ENCODE results near the gene OR1I1.

Gene OR1I1

DNA sequence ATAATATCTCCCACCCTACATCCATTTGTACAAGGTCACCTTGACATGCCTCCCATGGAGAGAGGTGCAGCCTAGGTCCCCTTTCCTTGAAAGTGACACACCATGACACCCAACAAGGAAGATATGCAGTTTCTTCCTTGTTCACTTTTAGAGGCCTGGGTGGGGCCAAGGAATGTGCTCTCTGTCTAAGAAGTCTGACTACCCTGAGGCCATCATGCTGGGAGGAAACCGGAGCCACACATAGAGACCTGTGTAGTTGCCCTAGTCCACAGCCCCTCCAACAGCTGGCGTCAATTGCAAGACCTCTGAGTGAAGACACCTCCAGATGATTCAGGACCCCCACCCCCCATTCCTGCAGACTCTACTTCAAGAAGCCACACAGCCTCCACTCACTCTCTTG, 36.2 kb downstream of the OR1I1 start:
- DNase-seq (ENCODE audit: low read depth in 2 of 2), result no peak

DNA sequence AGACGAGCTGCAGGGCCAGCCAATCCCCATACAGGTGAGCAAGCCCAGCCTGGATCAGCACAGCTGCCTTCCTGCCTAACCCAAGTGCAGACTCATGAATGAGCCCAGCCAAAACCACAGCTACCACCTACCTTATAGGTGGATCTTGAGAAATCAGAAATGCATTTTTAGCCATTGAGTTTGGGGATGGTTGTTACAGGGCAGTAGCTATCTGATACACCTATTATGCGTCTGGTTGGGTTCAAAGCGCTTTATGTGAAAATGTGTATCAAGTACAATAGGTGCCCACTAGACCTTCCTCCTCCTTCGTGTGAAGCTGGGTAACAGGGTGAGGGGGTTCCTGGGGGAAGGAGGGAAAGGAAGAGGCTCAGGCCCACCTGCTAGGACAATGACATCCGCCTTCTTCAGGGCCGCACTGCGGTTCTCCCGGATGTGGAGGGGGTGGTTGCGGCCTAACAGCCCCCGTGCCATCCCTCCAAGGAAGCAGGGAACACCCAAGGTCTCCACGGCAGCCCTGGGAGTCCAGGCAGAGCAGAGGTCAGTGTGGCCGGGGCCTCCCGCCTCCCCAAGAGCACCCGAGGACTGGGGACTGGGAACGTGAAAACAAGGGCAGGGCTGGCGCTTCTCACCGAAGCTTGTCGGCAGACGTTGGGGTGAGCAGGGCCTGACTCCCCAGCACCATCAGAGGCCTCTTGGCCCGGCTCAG, 36.9 kb downstream of the OR1I1 start:
- DNase-seq (ENCODE audit: low read depth in 2 of 2), result no peak

DNA sequence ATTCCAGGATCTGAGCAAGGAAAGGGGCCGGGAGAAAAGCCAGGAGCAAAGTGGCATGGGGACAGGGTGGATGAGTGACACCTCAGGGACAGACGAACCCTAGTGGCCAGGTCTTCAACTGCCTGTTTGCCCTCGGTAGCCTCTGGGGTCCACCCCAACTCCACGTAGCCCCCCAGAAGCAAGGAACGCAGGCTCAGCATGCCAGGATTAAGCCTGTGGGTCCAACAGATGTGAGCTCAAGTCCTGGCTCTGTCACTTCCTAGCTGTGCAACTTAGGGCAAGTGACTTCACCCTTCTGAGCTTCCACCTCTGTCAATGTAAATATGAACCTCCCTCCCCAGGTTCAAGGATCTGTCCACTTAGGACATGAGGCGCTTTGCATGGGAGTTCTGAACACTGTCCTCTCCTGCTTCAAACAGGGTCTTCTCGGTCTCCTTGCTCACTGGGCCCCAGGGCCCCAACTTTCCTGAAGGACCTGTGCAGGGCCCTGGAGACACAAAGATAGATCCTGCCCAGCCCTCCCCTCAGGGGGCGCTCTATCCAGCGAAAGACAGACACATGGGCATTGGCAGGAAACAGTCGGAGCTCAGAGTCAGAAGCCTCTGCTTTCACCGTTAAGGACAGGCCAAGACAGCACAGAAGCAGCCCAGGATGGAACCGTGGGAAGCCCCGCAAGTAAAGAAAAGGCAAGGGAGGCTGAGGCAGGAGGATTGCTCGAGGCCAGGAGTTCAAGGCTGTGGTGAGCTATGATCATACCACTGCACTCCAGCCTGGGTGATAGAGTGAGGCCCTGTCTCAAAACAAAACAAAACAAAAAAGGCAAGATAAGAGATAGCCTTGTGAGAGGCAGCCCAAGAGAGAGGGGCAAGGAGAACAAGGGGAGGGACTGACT, 38.4 kb downstream of the OR1I1 start:
- DNase-seq (ENCODE audit: low read depth in 2 of 2), result no peak

DNA sequence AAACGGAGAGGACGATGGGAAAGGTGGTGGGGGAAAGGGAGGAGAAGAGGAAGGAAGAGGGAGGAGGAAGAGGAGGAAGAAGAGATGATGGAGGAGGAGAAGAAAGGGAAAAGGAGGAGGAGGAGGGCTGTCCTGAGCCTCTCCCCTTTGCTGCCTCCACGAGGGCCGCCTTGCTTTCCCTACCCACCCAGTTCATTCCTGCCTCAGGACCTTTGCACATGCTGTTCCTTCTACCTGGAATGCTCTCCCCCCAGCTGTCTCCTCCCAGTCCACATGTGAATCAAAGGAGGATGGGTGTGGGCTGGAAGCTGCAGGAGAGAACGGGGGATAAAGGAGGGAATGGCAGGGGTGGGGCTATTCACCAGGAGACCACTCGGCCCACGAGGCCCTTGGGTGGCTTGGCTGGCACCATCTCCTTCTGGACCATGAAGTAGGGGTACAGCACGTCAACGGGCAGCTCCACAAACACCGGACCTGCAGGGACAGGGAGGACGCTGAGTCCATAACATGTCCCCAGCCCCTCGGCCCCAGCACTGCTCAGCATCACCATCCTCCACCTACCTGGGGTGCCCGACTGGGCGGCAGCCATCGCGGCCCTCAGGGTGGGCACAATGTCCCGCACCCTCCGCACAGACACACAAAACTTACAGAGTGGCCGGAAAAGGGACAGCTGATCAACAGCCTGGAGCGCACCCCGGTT, 40.5 kb downstream of the OR1I1 start:
- DNase-seq (ENCODE audit: low read depth in 2 of 2), result no peak

DNA sequence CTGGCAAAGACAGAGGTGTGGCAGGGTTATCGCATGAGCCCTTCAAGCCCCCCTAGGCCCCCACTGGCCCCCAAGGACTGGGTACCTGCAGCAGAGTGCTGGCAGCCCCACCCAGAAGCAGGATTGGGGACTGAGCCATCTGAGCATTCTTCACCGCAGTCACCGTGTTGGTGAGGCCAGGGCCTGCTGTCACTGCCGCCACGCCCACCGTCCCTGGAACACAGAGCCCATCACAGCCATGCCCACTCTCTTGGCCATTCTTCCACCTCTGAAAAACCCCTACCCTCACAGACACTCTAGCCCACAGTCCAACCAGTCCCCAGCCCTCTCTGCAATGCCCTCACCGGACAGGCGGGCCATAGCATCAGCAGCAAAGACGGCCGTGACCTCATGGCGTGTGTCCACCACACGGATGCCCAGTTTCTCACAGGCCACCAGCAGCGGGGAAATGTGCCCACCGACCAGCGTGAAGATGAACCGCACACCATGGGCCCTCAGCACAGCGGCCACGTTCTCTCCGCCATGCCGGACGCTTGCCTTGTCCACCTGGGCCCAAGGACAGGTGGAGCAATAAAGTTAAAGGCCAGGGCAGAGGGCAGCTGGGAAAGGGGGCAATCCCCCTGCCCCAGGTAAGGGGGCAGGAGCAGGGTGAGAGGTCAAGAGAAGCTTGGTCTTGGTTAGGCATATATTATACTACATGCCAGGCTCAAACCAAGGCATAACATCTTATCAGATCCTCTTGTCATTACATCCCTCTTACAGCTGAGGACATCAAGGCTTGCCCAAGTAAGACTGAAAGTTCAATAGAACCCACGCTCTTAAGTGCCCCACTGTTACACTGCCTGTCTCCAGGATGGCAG, 41.2 kb downstream of the OR1I1 start:
- no peak for DNase-seq (ENCODE audit: low read depth in 2 of 2)

DNA sequence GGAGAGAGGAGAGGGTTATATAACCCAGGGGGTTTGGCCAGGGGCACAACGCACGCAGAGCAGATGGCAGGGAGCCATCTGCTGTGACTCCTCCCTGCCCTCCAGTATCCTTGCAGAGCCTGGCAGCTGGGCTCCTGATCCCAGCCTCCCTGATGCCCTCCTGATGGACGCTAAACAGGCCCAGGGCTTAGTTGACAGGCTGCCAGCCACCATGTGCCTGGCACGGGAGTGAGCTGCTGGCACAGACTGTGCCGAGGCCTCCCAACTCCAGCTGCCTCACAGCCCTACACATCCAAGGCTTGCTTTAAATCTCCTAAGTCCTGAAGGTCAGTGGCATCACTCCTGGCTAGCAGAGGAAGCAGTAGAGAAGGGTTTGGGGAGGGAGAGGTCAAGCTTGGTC, 41.9 kb downstream of the OR1I1 start:
- no peak for DNase-seq (ENCODE audit: low read depth in 2 of 2)

DNA sequence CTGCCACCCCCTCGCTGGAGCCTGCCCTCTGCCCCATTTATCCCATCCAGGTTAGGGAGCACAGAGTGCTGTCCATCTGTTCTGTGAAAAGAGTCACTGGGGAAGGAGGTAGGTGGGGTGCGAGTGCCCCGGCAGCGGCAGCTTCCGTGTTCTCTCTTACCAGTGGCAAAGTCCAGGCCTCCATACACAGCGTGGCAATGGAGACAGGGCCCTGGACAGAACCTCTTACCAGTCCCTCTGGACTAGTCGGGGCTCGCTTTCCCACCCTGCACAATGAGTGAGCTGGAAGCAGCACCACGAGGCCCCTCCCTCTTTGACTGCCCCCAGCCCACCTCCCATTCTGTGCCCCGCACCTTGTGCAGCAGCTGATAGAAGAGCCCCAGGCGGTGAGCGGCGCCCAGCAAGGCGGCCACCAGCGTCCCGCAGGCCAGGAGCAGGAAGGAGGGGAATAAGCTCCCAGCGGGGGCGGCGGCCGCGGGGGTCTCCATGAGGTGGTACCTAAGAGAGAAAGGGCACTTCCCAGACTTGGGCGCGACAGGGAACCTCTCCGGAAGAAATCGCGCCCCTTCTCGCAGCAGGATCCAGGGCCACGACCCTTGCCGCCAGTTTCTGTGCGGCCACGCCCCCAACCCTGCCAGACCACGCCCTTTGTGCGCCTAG, 42.7 kb downstream of the OR1I1 start:
- DNase-seq (ENCODE audit: low read depth in 2 of 2), result no peak

DNA sequence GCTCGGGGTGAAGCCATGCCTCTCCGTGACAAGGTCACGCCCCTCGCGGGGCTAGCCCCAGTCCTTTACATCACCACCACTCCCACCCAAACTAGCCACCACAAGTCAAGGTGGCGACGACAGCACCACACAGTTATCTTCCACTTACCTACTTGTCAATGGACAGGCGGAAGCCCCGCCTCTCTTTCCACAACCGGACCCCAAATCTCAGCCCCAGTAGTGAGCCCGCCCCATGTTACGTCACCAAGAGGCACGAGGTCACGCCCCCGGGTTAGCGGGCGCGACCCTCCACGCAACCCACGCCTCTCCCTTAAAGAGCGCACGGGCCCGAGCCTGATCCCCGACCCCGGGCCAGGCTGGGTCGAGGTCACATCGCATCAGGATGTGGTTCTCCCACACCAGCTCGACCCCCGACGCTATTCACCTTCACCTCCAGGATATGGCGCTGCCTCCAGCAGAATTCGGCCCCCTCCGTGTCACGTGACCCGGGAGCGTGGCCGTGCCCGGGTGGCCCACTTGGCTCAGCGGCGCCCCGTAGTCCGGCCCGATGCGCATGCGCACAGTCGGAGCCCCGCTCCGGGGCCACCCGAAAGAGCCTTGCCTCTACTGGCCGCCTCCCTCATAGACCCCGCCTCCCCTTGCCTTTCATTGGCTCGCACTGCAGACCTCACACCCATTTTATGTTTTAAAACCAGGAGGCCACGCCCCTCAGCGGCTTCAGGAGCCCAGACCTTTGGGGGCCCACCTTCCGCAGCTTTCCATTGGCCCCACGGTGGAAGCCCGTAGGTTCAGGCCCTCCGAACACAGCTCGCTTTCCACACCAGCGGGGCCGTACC, 43.4 kb downstream of the OR1I1 start:
- peak; percentile 92 to 95 for DNase-seq (ENCODE audit: low read depth in 2 of 2)

DNA sequence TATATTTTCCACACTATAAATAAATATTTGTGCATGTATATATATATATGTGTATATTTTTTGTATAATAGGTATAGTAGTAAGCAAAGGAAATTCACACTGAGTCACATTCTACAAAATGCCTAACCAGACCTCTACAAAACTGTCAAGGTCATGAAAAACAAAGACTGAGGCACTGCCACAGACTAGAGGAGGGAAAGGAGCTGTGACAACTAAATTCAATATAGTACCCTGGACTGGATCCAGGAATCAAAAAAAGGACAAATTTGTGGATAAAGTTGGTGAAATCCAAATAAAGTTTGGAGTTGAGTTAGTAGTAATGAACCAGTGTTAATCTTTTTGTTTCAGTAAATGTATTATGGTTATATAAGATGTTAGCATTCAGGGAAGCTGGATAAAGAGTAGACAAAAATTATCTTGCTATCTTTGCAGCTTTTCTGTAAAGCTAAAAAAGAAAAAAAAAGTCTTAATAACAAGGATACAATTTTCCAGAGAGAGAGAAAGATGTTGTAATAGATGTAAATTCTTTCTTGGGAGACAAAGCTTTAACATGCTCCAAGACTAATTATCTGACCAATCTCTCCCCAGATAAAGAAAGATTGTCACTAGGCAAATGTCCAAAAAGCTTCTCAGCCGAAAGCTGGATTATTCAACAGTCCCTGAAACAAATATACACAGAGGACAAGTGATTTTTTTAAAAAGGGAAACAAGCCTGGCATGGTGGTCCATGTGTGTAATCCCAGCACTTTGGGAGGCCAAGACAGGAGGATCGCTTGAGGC, 44.3 kb downstream of the OR1I1 start:
- no peak for DNase-seq (ENCODE audit: low read depth in 2 of 2)

DNA sequence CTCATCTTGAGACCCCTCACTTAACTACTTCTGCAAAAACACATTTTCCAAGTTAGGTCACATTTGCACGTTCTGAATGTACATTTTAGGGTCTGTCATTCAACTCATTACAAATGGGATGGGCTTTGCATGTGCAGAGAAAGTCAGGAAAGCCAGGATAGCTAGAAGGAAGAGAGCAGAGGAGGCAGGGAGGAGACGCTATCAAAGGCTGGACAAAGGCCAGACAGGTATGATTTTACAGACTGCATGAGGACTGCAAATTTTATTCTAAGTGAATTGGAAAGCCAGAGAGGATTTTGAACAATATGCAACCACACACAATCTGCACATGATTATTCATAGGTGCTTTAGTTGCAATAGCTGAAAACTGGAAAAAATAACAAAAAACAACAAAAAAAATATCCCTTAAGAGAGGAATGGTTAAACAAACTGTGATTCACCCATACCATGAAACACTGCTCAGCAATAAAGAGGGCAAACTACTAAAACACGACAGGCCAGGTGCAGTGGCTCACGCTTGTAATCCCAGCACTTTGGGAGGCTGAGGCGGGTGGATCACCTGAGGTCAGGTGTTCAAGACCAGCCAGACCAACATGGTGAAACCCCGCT, 46.3 kb downstream of the OR1I1 start:
- no peak for DNase-seq (ENCODE audit: low read depth in 2 of 2)

DNA sequence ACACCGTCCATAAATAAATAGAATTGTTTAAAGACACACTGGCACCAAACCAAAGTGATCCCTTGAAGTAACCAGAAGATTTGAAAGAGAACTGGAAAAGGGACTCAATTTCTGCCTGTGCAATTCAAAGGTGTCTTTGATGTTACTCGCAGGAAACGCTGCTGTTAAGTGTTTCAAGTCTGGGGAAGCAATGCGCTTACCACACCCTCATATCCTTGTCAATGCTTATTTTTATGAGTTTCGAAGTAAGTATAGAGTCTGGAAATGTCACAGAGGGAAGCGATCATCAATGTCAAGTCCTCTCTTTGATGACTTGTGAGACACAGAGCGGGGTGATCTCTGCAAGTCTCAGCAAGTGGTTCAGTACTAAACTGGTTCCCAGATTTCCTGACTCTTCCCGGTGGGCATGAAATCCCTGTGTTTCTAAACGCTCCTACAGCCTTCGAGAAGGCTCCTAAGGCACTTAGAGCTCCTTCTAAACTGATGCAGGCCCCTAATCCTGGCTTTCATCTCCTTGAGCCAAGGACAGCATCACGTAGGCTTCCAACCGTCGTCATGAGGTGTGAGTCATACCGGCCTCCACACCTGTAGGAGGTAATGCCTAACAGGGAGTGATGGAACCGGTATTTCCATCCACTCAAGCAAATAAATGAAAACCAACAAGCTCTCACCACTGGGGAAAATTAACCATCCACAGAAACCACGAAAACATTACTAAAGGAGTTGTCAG, 48.0 kb downstream of the OR1I1 start:
- DNase-seq (ENCODE audit: low read depth in 2 of 2), result no peak

DNA sequence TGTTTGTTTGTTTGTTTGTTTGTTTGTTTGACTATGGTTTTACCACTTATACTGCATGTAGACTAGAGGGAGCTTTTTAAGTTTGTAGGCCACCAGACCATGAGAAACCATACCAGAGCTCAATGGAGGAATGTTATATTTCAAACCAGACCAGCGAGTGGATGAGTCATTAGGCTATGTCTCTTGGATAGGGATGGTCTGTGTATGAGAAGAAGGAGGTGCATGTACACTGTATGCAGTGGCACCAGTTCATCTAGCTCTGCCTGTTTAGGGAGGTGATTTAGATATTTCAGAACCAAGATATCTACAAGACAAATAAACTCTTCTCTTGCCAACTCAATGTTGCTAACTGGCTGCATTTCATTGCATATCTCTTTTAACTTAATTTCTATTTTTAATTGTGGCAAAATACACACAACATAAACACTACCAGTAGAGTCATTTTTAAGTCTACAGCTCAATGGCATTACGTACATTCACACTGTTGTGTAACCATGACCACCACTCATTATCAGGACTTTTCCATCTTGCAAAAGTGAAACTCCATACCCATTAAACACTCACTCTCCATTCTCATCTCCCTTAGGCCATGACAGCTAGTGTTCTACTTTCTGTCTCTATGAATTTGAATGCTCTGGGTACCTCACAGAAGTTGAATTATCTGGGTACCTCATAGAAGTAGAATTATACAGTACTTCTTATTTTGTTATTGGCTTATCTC, 54.4 kb downstream of the OR1I1 start:
- no peak for DNase-seq (ENCODE audit: low read depth in 2 of 2)

DNA sequence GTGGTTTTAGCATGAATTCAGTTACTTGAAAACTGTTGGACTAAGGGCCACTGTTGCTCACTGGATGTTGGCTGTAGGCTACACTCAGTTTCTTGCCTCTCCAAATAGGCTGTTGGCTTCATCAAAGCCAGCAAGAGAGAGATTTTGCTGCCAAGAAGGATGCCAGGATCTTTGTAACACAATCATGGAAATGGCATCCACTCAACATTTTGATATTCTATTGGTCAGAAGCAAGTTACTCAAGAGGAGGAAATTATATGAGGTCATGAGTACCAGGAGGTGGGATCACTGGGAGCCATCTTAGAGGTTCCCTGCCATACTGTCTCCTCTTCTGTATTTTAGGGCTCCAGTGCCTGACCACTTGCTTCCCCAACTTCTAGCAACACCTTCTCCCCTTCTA, 55.8 kb downstream of the OR1I1 start:
- DNase-seq (ENCODE audit: low read depth in 2 of 2), result no peak

DNA sequence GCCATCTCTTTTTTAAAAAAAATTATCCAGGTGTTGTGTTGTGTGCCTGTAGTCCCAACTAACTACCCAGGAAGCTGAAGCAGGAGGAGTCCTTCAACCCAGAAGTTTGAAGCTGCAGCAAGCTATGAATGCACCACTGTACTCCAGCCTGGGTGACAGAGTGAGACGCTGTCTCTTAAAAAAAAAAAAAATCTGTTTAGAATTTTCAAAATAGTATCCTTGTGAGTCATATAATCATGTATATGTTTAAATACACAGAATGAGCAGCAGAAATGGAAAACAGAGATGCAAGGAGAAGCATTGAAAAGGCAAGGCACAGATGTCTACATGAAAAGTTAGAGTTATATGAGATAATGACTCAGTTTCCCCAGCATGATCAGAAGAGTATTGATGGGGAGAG, 56.4 kb downstream of the OR1I1 start:
- no peak for DNase-seq (ENCODE audit: low read depth in 2 of 2)

DNA sequence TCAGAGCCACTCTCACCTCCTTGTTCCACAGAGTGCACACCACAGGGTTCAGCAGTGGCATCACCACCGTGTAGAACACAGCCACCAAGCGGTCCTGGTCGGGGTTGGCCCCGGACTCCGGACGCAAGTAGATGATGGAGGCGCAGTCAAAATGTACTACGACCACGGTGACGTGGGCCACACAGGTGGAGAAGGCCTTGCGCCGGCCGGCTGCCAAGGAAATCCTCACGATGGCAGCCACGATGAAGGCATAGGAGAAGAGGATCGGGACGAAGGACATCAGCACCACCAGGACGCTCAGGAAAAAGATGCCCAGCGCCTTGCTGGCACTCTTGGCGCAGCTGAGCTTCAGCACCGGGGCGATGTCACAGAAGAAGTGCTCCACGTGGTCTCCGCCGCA, 59.1 kb downstream of the OR1I1 start:
- no peak for DNase-seq (ENCODE audit: low read depth in 2 of 2)

DNA sequence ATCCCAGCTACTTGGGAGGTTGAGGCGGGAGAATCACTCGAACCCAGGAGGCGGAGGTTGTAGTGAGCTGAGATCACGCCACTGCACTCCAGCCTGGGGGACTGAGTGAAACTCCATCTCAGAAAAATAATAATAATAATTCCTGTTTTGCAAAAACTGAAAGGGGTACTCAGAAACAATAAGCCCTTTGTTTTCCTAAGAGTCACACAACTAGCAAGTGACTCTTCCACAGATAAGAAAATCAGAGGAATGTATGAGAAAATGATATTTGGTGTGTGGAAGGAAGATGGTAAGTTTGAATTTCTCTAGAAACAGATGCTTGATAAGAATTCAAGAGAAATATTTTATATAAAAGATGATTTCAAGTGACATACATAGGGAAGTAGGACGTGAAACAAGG, 60.3 kb downstream of the OR1I1 start:
- no peak for DNase-seq (ENCODE audit: low read depth in 2 of 2)

Measured in stimulated activated CD8-positive, alpha-beta memory T cell treated with anti-CD3 and anti-CD28 coated beads, Interleukin-7, amount 100 ng/mL, for 1 hour (primary cell).